Thyroid gland (tissue), 4 donors: Measurements from ENCODE around the gene FAM171A2. TPM values are rescaled to one million over a fixed set of nuclear protein-coding genes. Genes with fewer than 3 reads are reported as not detected.
A peak's percentile ranks its signal among the peaks of the same experiment; 100 is the strongest.

Experiments
- DNase-seq, 2 donors: peaks; one replicate each; pipeline ENCODE4 v3.0.0-alpha.2; 2019
- H3K27ac ChIP-seq, 3 donors: fragments of 200-600 bp; sonication (generic); 1 replicate in 2 of 3; 2 replicates in 1 of 3; pipeline ENCODE4 v1.5.1; 2016 to 2019; ENCODE audit warnings: mild to moderate bottlenecking in 1 of 3, moderate library complexity in 1 of 3
- H3K27me3 ChIP-seq: fragments of 200-600 bp; sonication (generic); one replicate; pipeline ENCODE4 v1.5.1; 2019
- H3K36me3 ChIP-seq, 2 donors: fragments of 200-600 bp; sonication (generic); one replicate each; pipeline ENCODE4 v1.5.1; 2016 to 2019
- H3K4me1 ChIP-seq, 2 donors: fragments of 200-600 bp; sonication (generic); one replicate each; pipeline ENCODE4 v1.5.1; 2017 to 2019
- H3K4me3 ChIP-seq, 3 donors: fragments of 200-600 bp; sonication (generic); replicated peaks in 1 of 3; 1 replicate in 2 of 3; 2 replicates in 1 of 3; pipeline ENCODE4 v1.5.1; 2016; ENCODE audit warnings: mild to moderate bottlenecking in 1 of 3
- H3K9me3 ChIP-seq: fragments of 200-600 bp; sonication (generic); one replicate; pipeline ENCODE4 v1.5.1; 2017
- POLR2A ChIP-seq, 2 donors: fragments of 450-650 bp; IDR thresholded peaks; one replicate each; pipeline ENCODE4 v1.6.1; 2017; ENCODE audit warnings: antibody characterized with exemption in 2 of 2, mild to moderate bottlenecking in 2 of 2, moderate library complexity in 1 of 2
- WGBS, 2 donors: methylation state at CpG; one replicate each; pipeline ENCODE4 v1.1.5; 2017; 5-methylcytosine and 5-hydroxymethylcytosine counted together
- intact Hi-C: fragments of 100-400 bp; cut with DNase I; formaldehyde crosslinking; loops from one replicate; pipeline ENCODE4 v1.15.1; 2023
- total RNA-seq, 4 donors: library from RNA; depleted of rRNA; stranded (reverse); fragments of >200 nt; gene quantifications; one replicate each; pipeline ENCODE4 v1.2.3, GENCODE V29; 2016
- TF ChIP-seq, protein P1 (sequence below), 6 experiments: fragments of 200-600 bp in 3 of 6; fragments of 450-650 bp in 3 of 6; sonication (generic) in 3 of 6; IDR thresholded peaks; one replicate each; pipeline ENCODE4 v1.5.1; 2016 to 2019; ENCODE audit warnings: antibody characterized with exemption in 6 of 6, mild to moderate bottlenecking in 2 of 6, inconsistent platforms in 1 of 6, moderate library complexity in 1 of 6

FAM171A2 gene
- total RNA-seq, 4 donors from 2014 or later: 7.1 to 15.0 (median 10.4) TPM

DNA sequence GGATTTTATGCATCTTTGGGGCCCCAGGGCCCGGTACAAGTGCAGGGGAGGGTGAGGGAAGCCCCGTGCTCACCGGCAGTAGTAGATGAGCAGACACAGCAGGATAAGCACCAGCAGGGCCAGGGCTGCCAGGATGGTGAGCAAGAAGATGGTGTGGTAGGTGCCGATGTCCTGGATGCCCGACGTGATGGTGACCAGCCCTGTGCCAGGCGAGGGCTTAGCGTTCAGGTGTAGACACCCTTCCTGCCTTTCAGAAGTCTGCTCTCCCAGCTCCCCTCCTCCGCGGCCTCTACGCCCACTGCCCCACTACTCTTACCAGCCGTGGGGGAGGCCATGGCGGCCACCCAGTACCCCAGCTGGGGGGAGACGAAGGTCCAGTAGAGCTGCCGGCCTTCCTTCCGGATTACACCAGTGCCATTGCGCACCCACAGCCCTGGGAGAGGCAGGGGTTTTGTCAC is 8.0 kb downstream of the FAM171A2 start:
- no peak overlapping the region for H3K4me3 ChIP-seq
- DNase-seq: no peak
- H3K36me3 ChIP-seq: peaks cover 19 to 22% of the 10 kb centered on the region in 2 donors
- WGBS, 2 donors: 77 to 85% methylated on average over 9 to 17 of the region's 17 CpGs
- no peak overlapping the region for H3K27ac ChIP-seq
- H3K4me1 ChIP-seq: peaks cover under 1% of the 10 kb centered on the region in 2 donors
- H3K9me3 ChIP-seq: no peaks in the 10 kb centered on the region
- intact Hi-C loops: no loop called here
- TF ChIP-seq POLR2A (IDR thresholded peaks at IDR 0.05): no peak
- TF ChIP-seq, protein P1, sequence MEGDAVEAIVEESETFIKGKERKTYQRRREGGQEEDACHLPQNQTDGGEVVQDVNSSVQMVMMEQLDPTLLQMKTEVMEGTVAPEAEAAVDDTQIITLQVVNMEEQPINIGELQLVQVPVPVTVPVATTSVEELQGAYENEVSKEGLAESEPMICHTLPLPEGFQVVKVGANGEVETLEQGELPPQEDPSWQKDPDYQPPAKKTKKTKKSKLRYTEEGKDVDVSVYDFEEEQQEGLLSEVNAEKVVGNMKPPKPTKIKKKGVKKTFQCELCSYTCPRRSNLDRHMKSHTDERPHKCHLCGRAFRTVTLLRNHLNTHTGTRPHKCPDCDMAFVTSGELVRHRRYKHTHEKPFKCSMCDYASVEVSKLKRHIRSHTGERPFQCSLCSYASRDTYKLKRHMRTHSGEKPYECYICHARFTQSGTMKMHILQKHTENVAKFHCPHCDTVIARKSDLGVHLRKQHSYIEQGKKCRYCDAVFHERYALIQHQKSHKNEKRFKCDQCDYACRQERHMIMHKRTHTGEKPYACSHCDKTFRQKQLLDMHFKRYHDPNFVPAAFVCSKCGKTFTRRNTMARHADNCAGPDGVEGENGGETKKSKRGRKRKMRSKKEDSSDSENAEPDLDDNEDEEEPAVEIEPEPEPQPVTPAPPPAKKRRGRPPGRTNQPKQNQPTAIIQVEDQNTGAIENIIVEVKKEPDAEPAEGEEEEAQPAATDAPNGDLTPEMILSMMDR (IDR thresholded peaks at IDR 0.05): no peak
- no peaks in the 10 kb centered on the region for H3K27me3 ChIP-seq

DNA sequence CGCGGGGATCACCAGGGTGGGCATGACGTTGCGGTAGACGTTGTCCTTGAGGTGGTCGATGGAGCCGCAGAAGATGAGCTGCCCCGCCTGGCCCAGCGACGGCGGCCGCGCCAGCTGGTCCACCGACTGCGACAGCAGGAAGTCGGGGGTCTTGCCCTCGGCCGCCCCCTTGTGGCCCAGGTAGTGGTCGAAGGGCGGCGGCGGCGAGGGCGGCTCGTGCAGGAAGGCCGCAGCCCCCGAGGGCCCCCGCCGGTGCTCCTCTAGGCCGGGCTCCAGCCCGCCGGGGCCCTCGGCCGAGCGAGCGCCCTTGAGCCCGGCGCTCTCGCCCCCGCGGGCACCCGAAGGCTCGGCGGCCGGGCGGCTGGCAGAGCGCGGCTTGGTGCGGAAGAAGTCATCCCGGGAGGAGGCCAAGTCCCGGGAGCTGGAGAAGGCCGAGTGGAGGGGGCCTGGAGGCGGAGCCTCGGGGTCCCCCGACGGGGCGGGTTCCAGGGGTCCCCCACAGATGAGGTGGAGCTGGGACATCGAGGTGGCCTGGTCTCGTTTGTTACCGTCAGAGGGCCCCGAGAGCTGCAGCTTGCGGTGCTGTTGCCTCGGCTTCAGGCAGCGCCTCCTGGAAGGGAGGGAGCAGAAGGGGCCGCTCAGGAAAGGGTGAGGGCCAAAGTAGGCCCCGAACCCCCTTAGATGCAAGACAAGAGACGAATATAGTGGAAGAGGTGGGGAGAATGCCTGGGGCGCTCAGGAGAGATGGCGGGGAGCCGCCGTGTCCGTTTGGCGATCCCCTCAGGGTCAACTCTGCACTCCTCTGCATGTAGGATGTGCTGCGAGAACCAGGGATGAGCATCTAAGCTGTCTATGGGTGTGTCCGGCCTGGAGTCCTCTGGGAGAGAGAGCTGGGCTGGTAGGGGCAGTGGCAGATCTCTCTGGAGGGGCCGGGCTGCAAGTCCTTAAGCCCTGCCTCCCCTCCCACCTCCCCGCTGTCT is 8.8 kb downstream of the FAM171A2 start:
- Histone ChIP-seq H3K9me3 (no peaks in the 10 kb centered on the region), H3K4me1 (no peaks in the 10 kb centered on the region), H3K4me3 (no peak overlapping the region), H3K36me3 (peaks cover 26 to 27% of the 10 kb centered on the region in 2 donors), H3K27me3 (no peaks in the 10 kb centered on the region), H3K27ac (no peak overlapping the region)
- TF ChIP-seq POLR2A (IDR thresholded peaks at IDR 0.05): no peak
- TF ChIP-seq, protein P1 (IDR thresholded peaks at IDR 0.05): peak in 2 of 6 experiments; percentile 16 to 17
- intact Hi-C loops: no loop called here
- 80 to 86% methylated on average over 41 to 42 of the region's 77 CpGs for WGBS, 2 donors
- DNase-seq: no peak

DNA sequence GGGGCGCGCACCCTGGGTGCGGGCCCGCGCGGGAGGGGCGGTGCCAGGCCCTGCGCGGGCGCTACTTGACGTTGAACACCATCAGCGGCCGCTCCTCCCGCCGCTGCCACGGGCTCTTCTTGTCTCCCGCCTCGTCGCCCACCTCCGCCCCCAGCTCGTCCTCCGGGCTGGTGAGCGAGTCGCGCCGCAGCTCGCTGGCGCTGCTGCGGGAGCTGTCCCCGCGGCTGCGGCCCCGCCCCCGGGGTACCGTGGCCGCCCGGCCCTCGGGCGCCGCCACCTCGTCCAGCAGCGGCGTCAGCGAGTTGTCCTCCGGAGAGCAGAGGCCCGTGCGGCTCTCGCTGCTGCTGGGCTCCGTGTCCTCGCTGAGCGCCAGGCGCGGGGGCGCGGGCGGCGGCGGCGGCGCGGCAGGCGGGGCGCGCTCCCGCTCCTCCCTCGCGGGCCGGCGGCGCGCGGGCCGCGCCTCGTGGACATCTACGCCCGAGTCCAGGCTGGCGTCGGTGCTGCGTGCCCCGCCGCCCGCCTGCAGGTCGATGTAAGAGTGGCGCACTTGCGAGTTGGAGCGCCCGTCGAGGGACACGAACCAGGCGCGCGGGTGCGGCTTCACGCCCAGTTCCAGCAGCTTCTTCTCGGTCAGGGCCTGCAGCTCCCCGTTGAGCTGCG is 9.9 kb downstream of the FAM171A2 start:
- H3K4me3 ChIP-seq: no peak overlapping the region
- no peaks in the 10 kb centered on the region for H3K9me3 ChIP-seq
- no peak for DNase-seq

DNA sequence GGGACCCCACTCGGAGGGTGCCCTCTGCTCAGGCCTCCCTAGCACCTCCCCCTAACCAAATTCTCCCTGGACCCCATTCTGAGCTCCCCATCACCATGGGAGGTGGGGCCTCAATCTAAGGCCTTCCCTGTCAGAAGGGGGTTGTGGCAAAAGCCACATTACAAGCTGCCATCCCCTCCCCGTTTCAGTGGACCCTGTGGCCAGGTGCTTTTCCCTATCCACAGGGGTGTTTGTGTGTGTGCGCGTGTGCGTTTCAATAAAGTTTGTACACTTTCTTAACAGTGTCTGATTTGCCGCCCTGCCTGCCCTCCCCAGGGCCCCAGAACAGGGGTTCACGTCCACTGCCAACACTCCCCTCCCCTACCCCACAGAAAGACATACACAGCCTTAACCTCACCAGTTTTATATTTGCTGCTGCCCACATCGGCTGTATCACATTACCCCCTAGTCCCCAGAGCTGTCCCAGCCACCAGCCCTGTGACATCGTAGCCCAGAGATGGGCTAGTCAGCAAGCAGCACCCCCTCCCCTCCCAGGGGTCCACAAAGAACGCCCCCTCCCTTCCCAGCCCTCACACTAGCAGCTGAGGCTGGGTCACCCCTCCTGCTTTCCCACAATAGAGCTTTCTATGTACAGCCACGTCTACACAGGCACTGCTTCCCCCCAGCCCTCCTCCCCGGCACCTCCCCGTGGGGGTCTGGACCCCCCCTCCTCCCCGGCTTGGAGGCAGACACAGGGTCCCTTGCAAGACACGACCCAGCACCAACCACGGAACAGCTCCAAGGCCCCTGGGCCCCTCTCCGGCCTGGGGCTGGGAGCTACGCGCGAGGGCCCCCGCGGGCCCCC is 10.6 kb downstream of the FAM171A2 start:
- no peak for DNase-seq
- H3K27me3 ChIP-seq: no peaks in the 10 kb centered on the region
- peaks cover 27 to 30% of the 10 kb centered on the region in 2 donors for H3K36me3 ChIP-seq
- no peaks in the 10 kb centered on the region for H3K9me3 ChIP-seq
- TF ChIP-seq POLR2A (IDR thresholded peaks at IDR 0.05): no peak
- TF ChIP-seq, protein P1 (IDR thresholded peaks at IDR 0.05): no peak
- no peak overlapping the region for H3K27ac ChIP-seq
- 82 to 85% methylated on average over 11 to 13 of the region's 22 CpGs for WGBS, 2 donors
- intact Hi-C loops: no loop called here
- no peaks in the 10 kb centered on the region for H3K4me1 ChIP-seq
- no peak overlapping the region for H3K4me3 ChIP-seq

More for the DNA sequence above, 9.9 kb downstream of the FAM171A2 start:
- H3K27ac ChIP-seq: no peak overlapping the region
- peaks cover 27 to 30% of the 10 kb centered on the region in 2 donors for H3K36me3 ChIP-seq
- intact Hi-C loops: no loop called here
- no peaks in the 10 kb centered on the region for H3K4me1 ChIP-seq
- TF ChIP-seq, protein P1 (IDR thresholded peaks at IDR 0.05): no peak
- TF ChIP-seq POLR2A (IDR thresholded peaks at IDR 0.05): no peak
- H3K27me3 ChIP-seq: no peaks in the 10 kb centered on the region
- 64 to 88% methylated on average over 12 to 42 of the region's 98 CpGs for WGBS, 2 donors
